GM19193 (cell line): ENCODE data around the gene TINCR.

Source experiments
- POLR2A ChIP-seq: IDR thresholded peaks from 4 replicates; pipeline ENCODE4 v1.6.1; 2011; ENCODE audit not compliant: insufficient read depth, insufficient read length; ENCODE audit errors: extremely low read depth

The TINCR gene

GRCh38 chr19:5514001-5514400, 53.8 kb downstream of the TINCR start:
- TF ChIP-seq POLR2A = no peak

GRCh38 chr19:5512715-5513114, 55.0 kb downstream of the TINCR start:
- TF ChIP-seq POLR2A = no peak
